Cardiac muscle cell (in vitro differentiated cells and primary cell): ENCODE data around the gene BIRC3. TPM values are rescaled to one million over a fixed set of nuclear protein-coding genes. Genes with fewer than 3 reads are reported as not detected.

Experiments
- DNase-seq, 2 donors: peaks; one replicate each; pipeline versions ENCODE4 v3.0.0 to v3.0.0-alpha.2; 2010 to 2017; ENCODE audit warnings: low read depth in 1 of 2, low spot score in 1 of 2
- H3K27ac ChIP-seq: fragments of 200-600 bp; sonication (generic); 2 replicates; pipeline ENCODE4 v1.5.1; 2016
- H3K27me3 ChIP-seq: fragments of 200-600 bp; sonication (generic); 2 replicates; pipeline ENCODE4 v1.6.0; 2016; ENCODE audit warnings: control low read depth
- H3K36me3 ChIP-seq: fragments of 200-600 bp; sonication (generic); 2 replicates; pipeline ENCODE4 v1.5.1; 2016; ENCODE audit warnings: control low read depth
- H3K4me1 ChIP-seq: fragments of 200-600 bp; sonication (generic); 2 replicates; pipeline ENCODE4 v1.8.1; 2017; ENCODE audit warnings: low read depth, mild to moderate bottlenecking, mixed run types
- H3K4me3 ChIP-seq: fragments of 200-600 bp; sonication (generic); 2 replicates; pipeline ENCODE4 v1.5.1; 2016; ENCODE audit warnings: mild to moderate bottlenecking
- H3K9me3 ChIP-seq: fragments of 200-600 bp; sonication (generic); 2 replicates; pipeline ENCODE4 v1.5.1; 2017; ENCODE audit warnings: low read depth, mild to moderate bottlenecking, control low read depth
- CTCF ChIP-seq: IDR thresholded peaks from 2 replicates; pipeline ENCODE4 v1.5.1; 2012; ENCODE audit warnings: low read depth, mild to moderate bottlenecking, low read length
- polyA plus RNA-seq: library from polyadenylated mRNA; unstranded; fragments of >200 nt; fragmentation: Nextera tagmentation; extraction: Ambion mirVana; gene quantifications from 2 replicates; pipeline ENCODE4 v1.2.1, GENCODE V29; 2016
- total RNA-seq: library from RNA; depleted of rRNA; stranded (reverse); fragments of >200 nt; gene quantifications from 2 replicates; pipeline ENCODE4 v1.2.3, GENCODE V29; 2016

The BIRC3 gene
- total and polyA plus RNA-seq, 2 experiments from 2014 or later = 0.06 TPM; not detected in 1

GRCh38 chr11:102272047-102272824 lies 45.0 kb upstream of the BIRC3 start:
- H3K36me3 ChIP-seq = no peaks in the 10 kb centered on the region
- no peak for DNase-seq
- no peaks in the 10 kb centered on the region for H3K27me3 ChIP-seq
- H3K4me3 ChIP-seq = no peak overlapping the region
- no peaks in the 10 kb centered on the region for H3K9me3 ChIP-seq
- no peak overlapping the region for H3K27ac ChIP-seq
- H3K4me1 ChIP-seq = peaks cover 27% of the 10 kb centered on the region
- no peak for TF ChIP-seq CTCF

GRCh38 chr11:102274628-102275027 lies 42.7 kb upstream of the BIRC3 start:
- no peak for TF ChIP-seq CTCF
- Histone ChIP-seq H3K4me3 (no peak overlapping the region), H3K27ac (no peak overlapping the region), H3K36me3 (no peaks in the 10 kb centered on the region), H3K27me3 (no peaks in the 10 kb centered on the region), H3K9me3 (no peaks in the 10 kb centered on the region), H3K4me1 (peaks cover 30% of the 10 kb centered on the region)
- no peak for DNase-seq

- no peak for TF ChIP-seq CTCF
- peak overlapping the region; percentile 71 for H3K27ac ChIP-seq
- DNase-seq = peak in 1 of 2 donors; percentile 53
- no peak overlapping the region for H3K4me3 ChIP-seq
- no peaks in the 10 kb centered on the region for H3K27me3 ChIP-seq
- peaks cover 41% of the 10 kb centered on the region for H3K4me1 ChIP-seq
- no peaks in the 10 kb centered on the region for H3K36me3 ChIP-seq
- no peaks in the 10 kb centered on the region for H3K9me3 ChIP-seq
These were observed 40.9 kb upstream of the BIRC3 start for GRCh38 chr11:102276362-102276761.

- DNase-seq = peak; percentile 38 to 63
- Histone ChIP-seq H3K4me3 (no peak overlapping the region), H3K27ac (peak overlapping the region; percentile 71), H3K4me1 (peaks cover 41% of the 10 kb centered on the region), H3K9me3 (no peaks in the 10 kb centered on the region), H3K36me3 (no peaks in the 10 kb centered on the region), H3K27me3 (no peaks in the 10 kb centered on the region)
- TF ChIP-seq CTCF = no peak
These were observed 40.5 kb upstream of the BIRC3 start for GRCh38 chr11:102276783-102277182.

GRCh38 chr11:102279641-102280170 lies 37.6 kb upstream of the BIRC3 start:
- TF ChIP-seq CTCF = peak; percentile 36
- Histone ChIP-seq H3K4me3 (no peak overlapping the region), H3K27me3 (no peaks in the 10 kb centered on the region), H3K27ac (peak overlapping the region; percentile 64), H3K9me3 (no peaks in the 10 kb centered on the region), H3K36me3 (no peaks in the 10 kb centered on the region), H3K4me1 (peaks cover 48% of the 10 kb centered on the region)
- peak; percentile 48 to 75 for DNase-seq
